GM10248 (cell line): ENCODE results near the gene EEF2K.

Experiments
- CTCF ChIA-PET: fragments of 300-600 bp; sonication (Branson Sonifier 250); formaldehyde crosslinking; extraction: SDS; loops from one replicate; lab custom pipeline; 2021; ENCODE audit warnings: antibody characterized with exemption; lab: Yijun Ruan, JAX
- POLR2A ChIA-PET: fragments of 350-650 bp; sonication (Branson Sonifier 250); formaldehyde crosslinking; extraction: SDS; loops from one replicate; lab custom pipeline; 2020; ENCODE audit warnings: antibody characterized with exemption; lab: Yijun Ruan, JAX
- DNase-seq: peaks from one replicate; pipeline ENCODE4 v3.0.0; 2012; ENCODE audit errors: extremely low spot score
- CTCF ChIP-seq: IDR thresholded peaks from 2 replicates; pipeline ENCODE4 v1.5.1; 2012; ENCODE audit warnings: mild to moderate bottlenecking, low read depth; ENCODE audit errors: extremely low read depth, missing control alignments, control extremely low read depth

The EEF2K gene

GRCh38 chr16:22222006-22222405 is 15.9 kb downstream of the EEF2K start:
- no peak for TF ChIP-seq CTCF
- ChIA-PET CTCF (interaction anchor here (4.9 to 7.5 kb wide), 2 partner anchors 15 to 26 kb away, joined by 28 to 77 read pairs; partner anchors contain the start of gene EEF2K), POLR2A (no interaction called here)
- no peak for DNase-seq

GRCh38 chr16:22222998-22223397 is 16.9 kb downstream of the EEF2K start:
- POLR2A ChIA-PET: no interaction called here
- CTCF ChIA-PET: no interaction called here
- no peak for TF ChIP-seq CTCF
- no peak for DNase-seq

GRCh38 chr16:22225060-22225459 is 19.0 kb downstream of the EEF2K start:
- no peak for TF ChIP-seq CTCF
- DNase-seq: no peak
- ChIA-PET CTCF (interaction anchor here (0.9 to 1.8 kb wide), 3 partner anchors 9 to 72 kb away, joined by 3 to 5 read pairs (median 4); partner anchors contain the start of gene POLR3E), POLR2A (interaction anchor here (0.7 kb wide), 2 partner anchors 26 to 218 kb away, joined by 3 read pairs; no protein-coding TSS in a partner anchor)

- CTCF ChIA-PET: interaction anchor here (1.2 kb wide), 1 partner anchor 10 kb away, joined by 3 read pairs; no protein-coding TSS in a partner anchor
- POLR2A ChIA-PET: no interaction called here
- no peak for DNase-seq
- no peak for TF ChIP-seq CTCF
Observed at GRCh38 chr16:22229889-22230288, 23.8 kb downstream of the EEF2K start.

- ChIA-PET POLR2A (no interaction called here), CTCF (interaction anchor here (1.5 kb wide), 1 partner anchor 26 kb away, joined by 3 read pairs; the partner anchor contains the start of gene EEF2K)
- TF ChIP-seq CTCF: no peak
- DNase-seq: no peak
Observed at GRCh38 chr16:22232277-22233036, 26.4 kb downstream of the EEF2K start.

GRCh38 chr16:22233037-22233372 is 26.9 kb downstream of the EEF2K start:
- POLR2A ChIA-PET: no interaction called here
- CTCF ChIA-PET: interaction anchor here (1.5 kb wide), 2 partner anchors 14 to 26 kb away, joined by 3 to 4 read pairs; partner anchors contain the start of gene EEF2K
- no peak for TF ChIP-seq CTCF
- no peak for DNase-seq
